Type B pancreatic cell (in vitro differentiated cells): ENCODE measurements around the gene SLC6A7. TPM values are rescaled to one million over a fixed set of nuclear protein-coding genes. Genes with fewer than 3 reads are reported as not detected.
A peak's percentile ranks its signal among the peaks of the same experiment; 100 is the strongest.

ENCODE experiments used
- DNase-seq: peaks from one replicate; pipeline ENCODE4 v3.0.0; 2021; ENCODE audit warnings: mixed read lengths; ENCODE audit not compliant: unreplicated experiment; ENCODE audit errors: extremely low spot score
- H3K27ac Mint-ChIP-seq: 2 replicates; pipeline ENCODE4 v1.8.0; 2021; ENCODE audit warnings: mild to moderate bottlenecking, mixed read lengths
- H3K27me3 Mint-ChIP-seq: 2 replicates; pipeline ENCODE4 v1.8.0; 2021; ENCODE audit warnings: mixed read lengths
- H3K36me3 Mint-ChIP-seq: 2 replicates; pipeline ENCODE4 v1.8.0; 2021; ENCODE audit warnings: mixed read lengths
- H3K4me1 Mint-ChIP-seq: one replicate; pipeline ENCODE4 v1.8.0; 2021; ENCODE audit warnings: mixed read lengths; ENCODE audit not compliant: unreplicated experiment
- H3K4me3 Mint-ChIP-seq: 2 replicates; pipeline ENCODE4 v1.8.0; 2021; ENCODE audit warnings: mild to moderate bottlenecking, mixed read lengths
- H3K9me3 Mint-ChIP-seq: 2 replicates; pipeline ENCODE4 v1.8.0; 2021; ENCODE audit warnings: mixed read lengths
- CTCF ChIP-seq: fragments of 200-600 bp; sonication (generic); conservative IDR thresholded peaks from 2 replicates; pipeline ENCODE4 v1.5.0; 2021; ENCODE audit warnings: antibody characterized with exemption, mild to moderate bottlenecking
- total RNA-seq: library from RNA; stranded (reverse); gene quantifications from 2 replicates; pipeline ENCODE4 v1.2.1, GENCODE V29; 2021; ENCODE audit warnings: low replicate concordance

The SLC6A7 gene
- total RNA-seq, 1 donor from 2014 or later, result 0.10 TPM

- peaks cover 18% of the 10 kb centered on the region for H3K4me1 Mint-ChIP-seq
Measured at GRCh38 chr5:150217873-150218692, 28.2 kb downstream of the SLC6A7 start.

DNA sequence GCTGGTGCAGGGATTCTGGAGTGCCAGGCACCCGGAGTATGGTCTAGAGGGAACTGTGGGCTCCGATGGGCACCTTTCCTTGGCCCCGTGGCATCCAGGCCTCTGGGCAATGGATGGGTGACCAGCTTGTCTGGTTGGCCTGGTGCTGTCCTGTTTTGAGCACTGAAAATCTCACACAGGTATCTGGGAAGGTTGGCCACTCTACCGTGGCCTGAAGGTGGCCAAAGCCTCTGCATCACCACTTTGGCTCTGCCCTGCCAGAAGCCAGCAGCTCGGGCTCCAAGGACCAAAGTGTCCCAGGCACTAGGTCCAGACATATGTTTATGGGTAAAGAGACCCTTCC is 28.8 kb downstream of the SLC6A7 start:
- no peak overlapping the region for H3K27ac Mint-ChIP-seq
- DNase-seq, result no peak
- H3K4me3 Mint-ChIP-seq, result no peak overlapping the region
- peaks cover 17% of the 10 kb centered on the region for H3K27me3 Mint-ChIP-seq
- H3K4me1 Mint-ChIP-seq, result peaks cover 15% of the 10 kb centered on the region
- no peaks in the 10 kb centered on the region for H3K36me3 Mint-ChIP-seq
- H3K9me3 Mint-ChIP-seq, result no peaks in the 10 kb centered on the region
- TF ChIP-seq CTCF, result no peak

More at GRCh38 chr5:150217873-150218692, 28.2 kb downstream of the SLC6A7 start:
- no peaks in the 10 kb centered on the region for H3K9me3 Mint-ChIP-seq
- peaks cover 17% of the 10 kb centered on the region for H3K27me3 Mint-ChIP-seq
- H3K36me3 Mint-ChIP-seq, result no peaks in the 10 kb centered on the region
- no peak overlapping the region for H3K27ac Mint-ChIP-seq
- no peak overlapping the region for H3K4me3 Mint-ChIP-seq
- peak; percentile 97 for TF ChIP-seq CTCF
- DNase-seq, result peak; percentile 88

GRCh38 chr5:150219142-150219541 is 29.3 kb downstream of the SLC6A7 start:
- H3K27me3 Mint-ChIP-seq, result peaks cover 17% of the 10 kb centered on the region
- H3K27ac Mint-ChIP-seq, result no peak overlapping the region
- H3K4me1 Mint-ChIP-seq, result peaks cover 11% of the 10 kb centered on the region
- no peaks in the 10 kb centered on the region for H3K36me3 Mint-ChIP-seq
- no peaks in the 10 kb centered on the region for H3K9me3 Mint-ChIP-seq
- H3K4me3 Mint-ChIP-seq, result no peak overlapping the region
- no peak for TF ChIP-seq CTCF
- DNase-seq, result no peak

GRCh38 chr5:150219861-150220260 is 30.0 kb downstream of the SLC6A7 start:
- TF ChIP-seq CTCF, result no peak
- Mint-ChIP-seq H3K9me3 (no peaks in the 10 kb centered on the region), H3K27me3 (peaks cover 17% of the 10 kb centered on the region), H3K4me3 (no peak overlapping the region), H3K4me1 (peaks cover 11% of the 10 kb centered on the region), H3K36me3 (no peaks in the 10 kb centered on the region), H3K27ac (no peak overlapping the region)
- DNase-seq, result no peak

DNA sequence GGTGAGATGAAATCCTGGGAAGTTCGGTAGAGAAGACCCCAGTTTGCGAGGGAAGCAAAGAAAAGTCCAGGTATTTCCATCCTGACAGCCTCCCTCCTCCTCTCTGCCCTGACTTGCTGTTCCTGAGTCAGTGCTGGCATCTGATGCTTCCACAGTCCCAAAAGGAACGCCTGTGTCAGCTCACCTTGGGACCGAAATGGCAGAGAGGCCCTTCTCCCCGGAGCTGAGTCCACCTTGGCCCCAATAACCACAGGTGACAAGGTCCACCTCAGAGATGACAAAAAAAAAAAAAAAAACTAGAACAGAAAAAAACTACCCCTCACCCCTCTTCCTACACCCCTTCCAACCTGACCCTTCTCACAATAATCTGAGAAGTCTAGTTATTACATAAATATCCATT is 31.6 kb downstream of the SLC6A7 start:
- TF ChIP-seq CTCF, result no peak
- no peaks in the 10 kb centered on the region for H3K36me3 Mint-ChIP-seq
- no peak overlapping the region for H3K4me3 Mint-ChIP-seq
- H3K27me3 Mint-ChIP-seq, result peaks cover 17% of the 10 kb centered on the region
- DNase-seq, result no peak
- no peaks in the 10 kb centered on the region for H3K9me3 Mint-ChIP-seq
- H3K27ac Mint-ChIP-seq, result no peak overlapping the region
- H3K4me1 Mint-ChIP-seq, result no peaks in the 10 kb centered on the region
